ENCODE results near the gene MOBP.
"Not testable (repeated sequence)": the region's sequence is repeated elsewhere in the genome, so short reads cannot be mapped to it uniquely, and the experiment has no call there.

MOBP gene

GRCh38 chr3:39467394-39468107 lies at the start of gene MOBP:
MOBP (plus strand) TSS chr3:39467680; CDS start chr3:39502070, 34,390 bp downstream.
- DNase-seq: no peak

GRCh38 chr3:39418556-39419225 lies 48.8 kb upstream of the MOBP start:
- not testable (repeated sequence) for DNase-seq

GRCh38 chr3:39419742-39420315 lies 47.7 kb upstream of the MOBP start:
- DNase-seq: no peak

DNA sequence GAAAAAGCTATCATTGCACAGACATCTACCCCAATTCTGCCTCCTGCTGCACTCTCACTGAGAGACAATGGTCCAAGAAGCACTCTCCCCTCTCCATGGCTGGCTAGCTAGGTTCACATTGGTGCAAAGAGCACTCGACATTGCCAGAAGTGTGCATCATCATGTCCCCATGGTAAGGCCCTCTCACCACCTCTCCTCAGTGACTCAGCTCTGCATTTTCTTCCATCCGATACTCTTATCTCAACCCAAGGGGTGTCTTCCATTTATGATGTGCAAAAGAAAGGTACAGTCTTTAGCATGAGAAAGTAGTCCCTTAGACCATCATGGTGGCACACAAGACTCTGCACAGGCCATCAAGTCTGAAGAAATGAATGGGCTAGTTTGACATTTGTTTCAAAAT lies 46.9 kb upstream of the MOBP start:
- DNase-seq: no peak

DNA sequence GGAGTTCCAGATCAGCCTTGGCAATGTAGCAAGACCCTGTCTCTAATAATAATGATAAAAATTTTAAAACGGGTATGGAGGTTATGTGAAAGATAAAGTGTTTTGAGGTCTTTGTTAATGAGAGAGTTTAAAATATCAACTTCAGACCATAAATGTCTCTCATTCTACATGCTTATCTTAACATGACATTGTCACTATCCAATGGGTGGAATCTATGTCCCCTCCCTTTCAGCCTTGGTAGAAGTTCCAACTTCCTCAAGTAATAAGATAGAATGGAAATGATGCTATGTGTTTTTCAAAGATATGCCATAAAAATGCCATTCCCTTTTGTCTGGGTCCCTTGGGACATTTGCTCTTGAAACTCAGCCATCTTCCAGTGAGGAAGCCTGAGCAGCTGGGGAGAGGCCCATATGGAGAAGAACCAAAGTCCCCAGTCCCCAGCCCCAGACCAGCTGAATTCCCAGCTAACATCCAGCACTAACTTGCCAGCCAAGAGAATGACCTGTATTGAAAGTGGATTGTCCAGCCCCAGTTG lies 44.0 kb upstream of the MOBP start:
- no peak for DNase-seq

DNA sequence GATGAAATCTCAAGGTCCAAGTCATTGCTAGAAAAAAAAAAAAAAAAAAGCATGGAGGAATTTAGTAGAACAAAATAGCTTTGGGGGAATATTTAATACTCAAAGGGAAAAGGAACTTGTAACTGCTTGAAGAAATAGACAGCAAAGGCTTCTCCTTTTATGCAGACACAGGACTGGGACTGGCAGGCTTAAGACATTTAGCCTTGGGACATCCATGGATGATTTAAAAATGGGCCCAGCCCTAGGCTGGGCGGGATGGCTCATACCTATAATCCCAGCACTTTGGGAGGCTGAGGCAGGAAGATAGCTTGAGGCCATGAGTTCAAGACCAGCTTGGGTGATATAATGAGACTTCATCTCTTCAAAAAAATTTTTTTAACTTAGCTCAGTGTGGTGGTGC lies 41.2 kb upstream of the MOBP start:
- DNase-seq: no peak

- no peak for DNase-seq
These were observed 40.0 kb upstream of the MOBP start for GRCh38 chr3:39427506-39427905.

GRCh38 chr3:39428745-39429201 lies 38.7 kb upstream of the MOBP start:
- DNase-seq: no peak

DNA sequence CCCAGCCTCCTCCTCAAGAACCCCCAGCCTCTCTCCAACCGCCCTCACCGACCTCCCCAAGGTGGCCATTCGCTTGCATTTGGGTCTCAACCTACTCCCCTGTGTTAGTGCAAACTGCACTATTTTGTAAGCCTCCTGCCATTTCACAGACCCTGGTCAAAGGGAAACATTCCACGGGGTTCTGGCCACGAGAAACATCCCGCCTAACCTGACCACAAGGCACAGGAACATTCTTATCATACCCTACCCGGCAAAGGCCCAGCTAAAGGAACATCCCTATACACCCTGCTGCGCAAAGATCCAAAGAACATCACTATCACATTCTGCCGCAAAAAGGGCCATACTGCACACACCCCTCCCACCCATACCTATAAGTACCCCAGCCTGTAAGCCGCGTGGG lies 38.0 kb upstream of the MOBP start:
- DNase-seq: no peak

DNA sequence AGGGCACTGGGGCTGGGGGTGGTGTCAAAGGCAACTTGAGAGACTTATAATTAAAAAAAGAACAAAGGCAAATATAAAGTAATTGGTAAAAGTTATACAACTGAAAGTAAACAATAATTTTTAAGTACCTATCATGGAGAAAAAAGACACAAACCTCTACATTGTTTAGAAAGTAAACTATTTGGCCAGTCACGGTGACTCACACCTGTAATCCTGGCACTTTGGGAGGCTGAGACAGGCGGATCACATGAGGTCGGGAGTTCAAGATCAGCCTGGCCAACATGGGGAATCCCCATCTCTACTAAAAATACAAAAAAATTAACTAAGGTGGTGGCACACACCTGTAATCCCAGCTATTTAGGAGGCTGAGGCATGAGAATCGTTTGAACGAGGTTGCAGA lies 35.1 kb upstream of the MOBP start:
- DNase-seq: no peak

DNA sequence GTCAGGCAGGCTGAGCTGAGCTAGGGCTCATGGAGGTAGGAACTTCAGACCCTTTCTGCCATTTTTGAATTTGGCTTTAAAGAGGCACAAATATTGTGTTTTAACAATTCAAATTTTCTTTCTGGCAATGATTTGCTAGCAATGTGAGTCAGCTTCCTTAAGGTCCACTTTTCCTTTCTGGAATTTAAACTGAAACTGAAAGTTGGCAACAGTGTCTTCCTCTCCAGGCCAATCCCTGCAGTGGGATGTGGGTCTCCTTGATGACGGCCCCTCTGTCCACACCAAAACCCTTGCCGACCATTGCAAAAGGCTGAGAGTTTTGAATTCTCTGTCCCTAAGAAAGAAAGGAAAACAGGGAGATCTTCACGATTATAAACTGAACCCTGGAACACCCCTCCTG lies 33.8 kb upstream of the MOBP start:
- no peak for DNase-seq

DNA sequence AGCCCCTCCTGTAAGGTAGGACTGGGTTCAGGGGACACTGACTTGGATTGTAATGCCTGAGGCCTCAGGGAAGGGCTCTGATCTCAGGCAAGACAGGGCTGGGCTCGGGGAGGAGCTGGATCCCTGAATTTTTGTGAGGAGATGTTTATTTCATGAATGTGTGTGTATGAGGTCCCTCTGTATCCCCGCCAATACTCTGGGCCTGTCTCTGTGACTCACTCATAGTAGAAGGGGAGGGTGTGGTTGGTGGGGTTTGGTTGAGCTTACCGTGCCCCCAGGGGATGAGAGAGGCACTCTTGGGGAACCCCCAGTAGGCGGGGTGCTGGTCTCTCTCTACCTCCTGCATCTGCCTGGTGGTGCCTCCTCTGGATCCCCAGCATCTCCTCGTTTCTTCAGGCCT lies 32.9 kb upstream of the MOBP start:
- DNase-seq: no peak

DNA sequence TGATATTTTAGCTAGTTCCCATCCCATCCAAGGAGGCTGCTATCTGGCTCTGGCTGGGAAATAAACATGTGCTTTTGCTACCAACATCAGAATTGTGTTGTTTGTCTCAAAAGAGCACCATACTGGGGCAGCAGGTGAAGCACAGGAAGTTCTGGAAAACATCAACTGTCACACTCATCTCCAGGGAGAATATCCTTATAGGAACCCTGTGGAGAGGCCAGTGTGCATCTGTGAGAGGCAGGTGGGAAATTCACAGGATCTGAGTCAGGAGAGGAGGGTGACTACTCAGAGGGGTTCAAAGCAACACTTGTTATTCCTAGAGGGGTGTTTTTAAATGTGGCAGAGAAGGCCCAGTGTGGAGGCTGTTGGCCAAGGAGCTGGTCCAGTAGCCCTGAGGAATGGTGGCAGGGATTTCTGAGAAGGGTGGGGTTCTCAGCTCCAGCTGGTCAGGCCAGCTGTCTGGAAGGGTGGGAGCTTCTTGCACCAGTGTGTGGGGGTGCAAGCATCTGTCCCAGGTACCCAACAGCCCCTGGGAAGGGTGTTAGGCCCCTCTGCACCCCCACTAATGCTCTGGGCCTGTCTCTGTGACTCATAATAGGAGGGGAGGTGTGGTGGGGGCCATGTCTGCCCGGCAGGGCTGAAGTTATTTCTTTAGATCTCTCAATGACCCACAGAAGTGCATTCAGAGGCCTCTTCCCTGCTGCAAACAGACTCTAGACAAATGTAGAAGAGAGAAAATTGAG lies 32.3 kb upstream of the MOBP start:
- DNase-seq: no peak

- no peak for DNase-seq
These were observed 28.6 kb upstream of the MOBP start for GRCh38 chr3:39438880-39439279.

- DNase-seq: no peak
These were observed 27.2 kb upstream of the MOBP start for GRCh38 chr3:39440316-39440715.

DNA sequence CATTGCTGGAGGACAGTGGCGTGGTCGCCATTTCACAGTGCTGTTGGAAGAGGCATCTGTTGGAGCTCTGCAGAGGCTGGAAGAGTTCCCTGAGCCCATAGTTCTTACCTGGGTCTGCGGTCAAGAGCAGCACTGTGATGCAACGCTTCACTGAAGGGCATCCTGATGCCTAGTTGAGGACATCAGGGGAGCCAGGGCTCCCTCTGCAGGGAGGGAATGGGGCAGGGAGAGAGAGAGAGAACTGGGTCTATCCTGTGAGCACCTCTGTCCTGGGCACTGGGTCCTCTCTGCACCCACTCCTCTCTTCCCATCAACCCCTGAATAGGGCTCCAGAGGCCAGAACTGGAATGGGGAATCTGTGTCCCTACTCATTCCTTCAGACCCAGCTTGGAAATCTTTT lies 23.9 kb upstream of the MOBP start:
- DNase-seq: no peak

DNA sequence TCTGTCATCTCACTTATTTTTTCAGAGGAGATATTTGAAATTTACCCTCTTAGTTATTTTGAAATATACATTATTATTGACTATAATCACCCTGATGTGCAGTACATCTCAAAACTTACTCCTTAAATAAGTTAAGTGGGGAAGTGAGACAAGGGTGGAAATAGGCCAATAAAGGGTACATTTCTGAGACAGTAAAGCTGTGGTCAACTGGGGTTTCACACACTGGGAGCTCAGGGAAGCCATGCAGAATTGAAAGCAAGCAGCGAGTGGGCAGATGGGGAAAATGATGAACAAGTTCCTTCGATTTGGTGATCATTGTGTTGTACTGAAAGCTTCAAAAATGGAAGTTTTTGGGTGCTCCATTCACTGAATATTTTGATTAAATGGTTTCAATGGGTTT lies 21.6 kb upstream of the MOBP start:
- no peak for DNase-seq

DNA sequence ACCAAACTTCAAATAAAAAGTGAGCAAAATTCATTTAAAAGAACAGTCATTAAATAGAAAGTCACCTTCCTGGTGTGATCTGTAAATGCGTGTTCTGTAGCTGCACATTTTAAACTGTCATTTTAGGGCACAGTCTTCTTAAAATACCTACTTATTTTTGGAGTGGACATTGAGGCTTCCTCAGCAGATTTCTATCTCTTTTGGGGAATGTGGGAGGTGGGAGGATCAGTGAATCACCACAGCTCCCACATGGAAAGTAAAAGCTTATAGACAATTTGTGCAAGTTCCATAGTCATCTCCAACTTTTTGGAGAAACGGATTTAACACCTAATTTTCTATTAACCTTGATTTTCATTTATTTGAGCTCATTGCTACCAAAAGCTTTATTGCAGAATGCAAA lies 21.0 kb upstream of the MOBP start:
- DNase-seq: no peak

DNA sequence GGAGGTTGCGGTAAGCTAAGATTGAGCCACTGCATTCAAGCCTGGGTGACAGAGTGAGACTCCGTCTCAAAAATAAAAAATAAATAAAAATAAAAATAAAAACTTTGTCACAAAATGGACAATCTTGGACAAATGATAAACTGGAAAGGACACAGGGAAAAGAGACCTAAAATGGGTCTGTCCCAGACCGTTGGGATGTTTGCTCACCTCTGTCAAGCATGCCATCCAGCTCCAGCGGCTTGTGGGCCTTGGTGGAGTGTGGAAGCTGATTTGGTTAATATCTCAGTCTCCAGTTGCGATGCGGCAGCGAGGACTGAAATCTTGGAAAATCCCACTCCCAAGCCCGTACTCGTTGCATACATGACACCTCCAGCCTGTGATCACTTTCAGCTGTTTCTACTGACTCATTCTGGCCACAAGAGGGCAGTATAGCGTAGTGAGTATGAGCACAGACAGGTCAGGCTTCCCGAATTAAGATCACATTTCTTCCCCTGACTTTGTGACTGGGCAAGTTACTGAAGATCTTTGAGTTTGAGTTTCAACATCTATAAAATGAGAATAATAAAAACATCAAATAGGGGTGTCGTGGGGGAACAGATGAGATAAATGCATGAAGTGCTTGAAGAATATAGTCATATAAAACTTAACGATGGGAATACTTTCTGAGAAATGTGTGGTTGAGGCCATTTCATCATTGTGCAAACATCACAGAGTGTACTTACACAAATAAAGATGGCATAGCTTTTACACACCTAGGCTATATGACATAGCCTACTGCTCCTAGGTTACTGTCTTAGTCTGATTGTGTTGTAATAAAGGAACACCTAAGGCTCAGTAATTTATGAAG lies 19.6 kb upstream of the MOBP start:
- DNase-seq: peak; percentile 17

DNA sequence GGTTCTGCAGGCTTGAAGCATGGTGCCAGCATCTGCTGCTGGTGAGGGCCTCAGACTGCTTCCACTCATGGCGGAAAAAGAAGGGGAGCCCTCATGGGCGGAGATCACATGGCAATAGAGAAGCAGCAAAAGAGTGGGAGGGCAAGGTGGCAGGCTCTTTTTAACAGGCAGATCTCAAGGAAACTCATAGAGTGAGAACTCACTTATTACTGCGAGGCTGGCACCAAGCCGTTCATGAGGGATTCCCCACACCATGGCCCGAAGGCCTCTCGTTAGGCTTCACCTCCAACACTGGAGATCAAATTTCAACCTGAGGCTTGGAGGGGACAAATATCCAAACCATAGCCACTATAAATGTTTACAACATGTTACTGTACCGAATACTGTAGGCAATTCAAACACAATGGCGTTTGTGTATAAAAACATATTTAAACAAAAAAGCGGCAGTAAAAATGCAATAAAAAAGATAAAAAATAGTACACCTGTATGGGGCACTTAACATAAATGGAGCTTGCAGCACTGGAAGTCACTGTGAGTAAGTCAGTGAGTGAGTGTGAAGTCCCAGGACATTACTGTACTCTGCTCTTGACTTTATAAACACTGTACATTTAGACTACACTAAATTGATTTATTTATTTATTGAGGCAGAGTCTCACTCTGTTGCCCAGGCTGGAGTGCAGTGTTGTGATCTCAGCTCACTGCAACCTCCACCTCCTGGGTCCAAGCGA lies 18.8 kb upstream of the MOBP start:
- DNase-seq: no peak

DNA sequence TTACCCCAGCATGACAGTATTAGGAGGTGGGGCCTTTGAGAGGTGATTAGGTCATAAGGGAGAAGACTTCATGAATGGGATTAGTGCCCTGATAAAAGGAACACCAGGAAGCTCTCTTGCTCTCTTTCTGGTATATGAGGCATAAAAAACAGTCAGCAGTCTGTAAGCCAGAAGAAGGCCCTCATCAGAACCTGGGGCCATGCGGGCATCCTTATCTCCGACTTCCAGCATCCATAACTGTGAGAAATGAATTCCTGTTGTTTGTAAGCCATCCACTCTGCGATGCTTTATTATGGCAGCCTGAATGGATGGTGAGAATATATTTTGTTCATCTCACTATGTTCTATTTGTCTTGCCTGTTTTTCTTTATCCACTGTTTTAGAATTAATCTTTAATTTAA lies 17.7 kb upstream of the MOBP start:
- DNase-seq: no peak

DNA sequence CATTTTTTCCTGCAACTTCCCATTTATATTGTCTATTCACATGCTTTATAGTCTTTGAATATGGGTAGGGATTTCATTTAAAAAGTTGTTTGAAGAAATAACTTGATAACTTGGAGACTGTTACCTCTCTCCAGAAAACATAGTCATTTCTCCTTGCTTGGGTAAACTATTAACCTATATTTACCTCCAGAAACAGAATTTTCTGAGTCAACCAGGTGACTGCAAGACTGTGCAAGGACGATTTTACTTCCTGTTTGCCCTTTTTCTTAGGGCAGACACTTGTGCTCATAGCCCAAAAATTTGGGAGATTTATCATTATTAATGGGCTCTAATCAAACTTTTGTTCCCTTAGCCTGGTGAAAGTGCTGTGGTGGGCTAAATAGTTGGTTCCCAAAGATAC lies 14.3 kb upstream of the MOBP start:
- no peak for DNase-seq
